ENCODE measurements around the gene RABGAP1L. TPM values are rescaled to one million over a fixed set of nuclear protein-coding genes. Genes with fewer than 3 reads are reported as not detected.

The RABGAP1L gene
- total and polyA plus RNA-seq, 4 donors = 4.8 to 53.5 (median 18.8) TPM

GRCh38 chr1:174900317-174900716 is 741.0 kb downstream of the RABGAP1L start:
- no peak overlapping the region for H3K9ac ChIP-seq (ENCODE audit: low read depth in 1 of 2, low read length in 2 of 2)
- no peak overlapping the region for H3K27ac ChIP-seq (ENCODE audit: low read depth in 1 of 2, low read length in 2 of 2)
- no peaks in the 10 kb centered on the region for H3K36me3 ChIP-seq (ENCODE audit: control insufficient read depth in 4 of 4, insufficient read depth in 3 of 4, low read depth in 1 of 4, low read length in 3 of 4)
- 97% methylated on average over 3 of the region's 3 CpGs for WGBS
- H3K4me3 ChIP-seq (ENCODE audit: low read depth in 1 of 3, low read length in 3 of 3) = no peak overlapping the region
- H3K4me1 ChIP-seq (ENCODE audit: control insufficient read depth in 4 of 4, insufficient read depth in 4 of 4, low read length in 3 of 4) = peaks cover 0 to 25% (median 14%) of the 10 kb centered on the region in 4 donors
- H3K27me3 ChIP-seq (ENCODE audit: control insufficient read depth in 4 of 4, insufficient read depth in 4 of 4, low read length in 3 of 4) = no peaks in the 10 kb centered on the region
- DNase-seq (ENCODE audit: low spot score) = no peak
- no peak for TF ChIP-seq JUND (IDR thresholded peaks at IDR 0.05)
- TF ChIP-seq RAD21 (IDR thresholded peaks at IDR 0.05) = no peak
- TF ChIP-seq HNF4G (IDR thresholded peaks at IDR 0.05) = no peak
- no peak for TF ChIP-seq REST (IDR thresholded peaks at IDR 0.05)
- no peak for TF ChIP-seq YY1 (IDR thresholded peaks at IDR 0.05)
- TF ChIP-seq TAF1 (conservative IDR thresholded peaks at IDR 0.05) = no peak
- TF ChIP-seq MAX (IDR thresholded peaks at IDR 0.05) = no peak
- no peak for TF ChIP-seq ATF3 (IDR thresholded peaks at IDR 0.05)
- no peak for TF ChIP-seq HNF4A (conservative IDR thresholded peaks at IDR 0.05)
- no peak for TF ChIP-seq GABPA (IDR thresholded peaks at IDR 0.05 in 1 of 2, conservative IDR thresholded peaks at IDR 0.05 in 1 of 2)
- TF ChIP-seq, protein P1, sequence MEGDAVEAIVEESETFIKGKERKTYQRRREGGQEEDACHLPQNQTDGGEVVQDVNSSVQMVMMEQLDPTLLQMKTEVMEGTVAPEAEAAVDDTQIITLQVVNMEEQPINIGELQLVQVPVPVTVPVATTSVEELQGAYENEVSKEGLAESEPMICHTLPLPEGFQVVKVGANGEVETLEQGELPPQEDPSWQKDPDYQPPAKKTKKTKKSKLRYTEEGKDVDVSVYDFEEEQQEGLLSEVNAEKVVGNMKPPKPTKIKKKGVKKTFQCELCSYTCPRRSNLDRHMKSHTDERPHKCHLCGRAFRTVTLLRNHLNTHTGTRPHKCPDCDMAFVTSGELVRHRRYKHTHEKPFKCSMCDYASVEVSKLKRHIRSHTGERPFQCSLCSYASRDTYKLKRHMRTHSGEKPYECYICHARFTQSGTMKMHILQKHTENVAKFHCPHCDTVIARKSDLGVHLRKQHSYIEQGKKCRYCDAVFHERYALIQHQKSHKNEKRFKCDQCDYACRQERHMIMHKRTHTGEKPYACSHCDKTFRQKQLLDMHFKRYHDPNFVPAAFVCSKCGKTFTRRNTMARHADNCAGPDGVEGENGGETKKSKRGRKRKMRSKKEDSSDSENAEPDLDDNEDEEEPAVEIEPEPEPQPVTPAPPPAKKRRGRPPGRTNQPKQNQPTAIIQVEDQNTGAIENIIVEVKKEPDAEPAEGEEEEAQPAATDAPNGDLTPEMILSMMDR (IDR thresholded peaks at IDR 0.05; ENCODE audit: low read depth, low read length, missing input control) = no peak
- no peak for TF ChIP-seq RXRA (IDR thresholded peaks at IDR 0.05)
- no peak for TF ChIP-seq SP1 (IDR thresholded peaks at IDR 0.05)
- no peak for TF ChIP-seq NR2F2 (IDR thresholded peaks at IDR 0.05)
- TF ChIP-seq FOXA2 (IDR thresholded peaks at IDR 0.05) = no peak
- TF ChIP-seq, protein P2, sequence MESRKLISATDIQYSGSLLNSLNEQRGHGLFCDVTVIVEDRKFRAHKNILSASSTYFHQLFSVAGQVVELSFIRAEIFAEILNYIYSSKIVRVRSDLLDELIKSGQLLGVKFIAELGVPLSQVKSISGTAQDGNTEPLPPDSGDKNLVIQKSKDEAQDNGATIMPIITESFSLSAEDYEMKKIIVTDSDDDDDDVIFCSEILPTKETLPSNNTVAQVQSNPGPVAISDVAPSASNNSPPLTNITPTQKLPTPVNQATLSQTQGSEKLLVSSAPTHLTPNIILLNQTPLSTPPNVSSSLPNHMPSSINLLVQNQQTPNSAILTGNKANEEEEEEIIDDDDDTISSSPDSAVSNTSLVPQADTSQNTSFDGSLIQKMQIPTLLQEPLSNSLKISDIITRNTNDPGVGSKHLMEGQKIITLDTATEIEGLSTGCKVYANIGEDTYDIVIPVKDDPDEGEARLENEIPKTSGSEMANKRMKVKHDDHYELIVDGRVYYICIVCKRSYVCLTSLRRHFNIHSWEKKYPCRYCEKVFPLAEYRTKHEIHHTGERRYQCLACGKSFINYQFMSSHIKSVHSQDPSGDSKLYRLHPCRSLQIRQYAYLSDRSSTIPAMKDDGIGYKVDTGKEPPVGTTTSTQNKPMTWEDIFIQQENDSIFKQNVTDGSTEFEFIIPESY (IDR thresholded peaks at IDR 0.05) = no peak
- TF ChIP-seq FOXA1 (IDR thresholded peaks at IDR 0.05) = no peak
- no peaks in the 10 kb centered on the region for H3K9me3 ChIP-seq (ENCODE audit: control insufficient read depth in 4 of 4, low read length in 3 of 4)

Measured in liver (tissue), 9 donors.